Body of pancreas (tissue), 4 donors: ENCODE results near the gene NR2F1-AS1.

Experiments
- CTCF ChIP-seq, 7 experiments: fragments of 450-650 bp in 4 of 7; fragments of 200-600 bp in 3 of 7; sonication (generic) in 3 of 7; IDR thresholded peaks; one replicate each; pipeline ENCODE4 v1.5.1; 2016 to 2019; ENCODE audit warnings: antibody characterized with exemption in 7 of 7
- POLR2A ChIP-seq, 3 donors: fragments of 450-650 bp; IDR thresholded peaks; one replicate each; pipeline ENCODE4 v1.6.1; 2016; ENCODE audit warnings: antibody characterized with exemption in 3 of 3, mild to moderate bottlenecking in 2 of 3

GRCh38 chr5:93592883-93593282, 11.9 kb upstream of the NR2F1-AS1 start:
- no peak for TF ChIP-seq CTCF (IDR thresholded peaks at IDR 0.05)
- no peak for TF ChIP-seq POLR2A (IDR thresholded peaks at IDR 0.05)
